H9 (cell line): Measurements from ENCODE around the gene SS18L1. TPM values are rescaled to one million over a fixed set of nuclear protein-coding genes. Genes with fewer than 3 reads are reported as not detected.

Source experiments
- DNase-seq: peaks from one replicate; pipeline ENCODE4 v3.0.0-alpha.2; 2017
- H2AFZ ChIP-seq: one replicate; pipeline ENCODE4 v1.6.1; 2013; ENCODE audit warnings: mild to moderate bottlenecking, low read length, control low read depth, moderate library complexity
- H2AK5ac ChIP-seq: 2 replicates; pipeline ENCODE4 v1.6.1; 2013; ENCODE audit warnings: low read length, control low read depth, mixed read lengths; ENCODE audit not compliant: insufficient read length
- H2BK120ac ChIP-seq: one replicate; pipeline ENCODE4 v1.6.1; 2013; ENCODE audit warnings: low read depth, mild to moderate bottlenecking, low read length, control low read depth, inconsistent platforms; ENCODE audit not compliant: poor library complexity, severe bottlenecking
- H2BK12ac ChIP-seq: 2 replicates; pipeline ENCODE4 v1.6.1; 2013; ENCODE audit warnings: low read length, control low read depth, mixed read lengths, low read depth; ENCODE audit not compliant: insufficient read length
- H2BK15ac ChIP-seq: 2 replicates; pipeline ENCODE4 v1.6.1; 2013; ENCODE audit warnings: low read depth, low read length, control low read depth
- H2BK20ac ChIP-seq: one replicate; pipeline ENCODE4 v1.6.1; 2013; ENCODE audit warnings: low read depth, mild to moderate bottlenecking, low read length, control low read depth, inconsistent platforms; ENCODE audit not compliant: poor library complexity, severe bottlenecking
- H2BK5ac ChIP-seq: 2 replicates; pipeline ENCODE4 v1.6.1; 2013; ENCODE audit warnings: low read length, control low read depth, mixed read lengths; ENCODE audit not compliant: insufficient read length
- H3K14ac ChIP-seq: 2 replicates; pipeline ENCODE4 v1.6.1; 2013; ENCODE audit warnings: low read length, control low read depth; ENCODE audit not compliant: insufficient read depth
- H3K18ac ChIP-seq: 2 replicates; pipeline ENCODE4 v1.6.1; 2013; ENCODE audit warnings: low read depth, mild to moderate bottlenecking, mixed read lengths, low read length, control low read depth; ENCODE audit not compliant: insufficient read length
- H3K23ac ChIP-seq: 2 replicates; pipeline ENCODE4 v1.6.1; 2013; ENCODE audit warnings: low read length, control low read depth, mixed read lengths, low read depth; ENCODE audit not compliant: insufficient read length
- H3K23me2 ChIP-seq: 2 replicates; pipeline ENCODE4 v1.6.1; 2013; ENCODE audit warnings: low read depth, mild to moderate bottlenecking, mixed read lengths, low read length, control low read depth; ENCODE audit not compliant: insufficient read length, poor library complexity, severe bottlenecking
- H3K27ac ChIP-seq: 2 replicates; pipeline ENCODE4 v1.5.1; 2013; ENCODE audit warnings: low read length, control low read depth, mixed read lengths, low read depth; ENCODE audit not compliant: insufficient read length
- H3K27me3 ChIP-seq: 2 replicates; pipeline ENCODE4 v1.6.1; 2013; ENCODE audit warnings: low read length, control low read depth, inconsistent platforms; ENCODE audit not compliant: insufficient read depth
- H3K4ac ChIP-seq: 2 replicates; pipeline ENCODE4 v1.6.1; 2013; ENCODE audit warnings: low read depth, mild to moderate bottlenecking, control low read depth, inconsistent platforms, low read length, moderate library complexity
- H3K4me1 ChIP-seq: 2 replicates; pipeline ENCODE4 v1.6.1; 2013; ENCODE audit warnings: low read length, control low read depth, inconsistent platforms; ENCODE audit not compliant: insufficient read depth
- H3K4me2 ChIP-seq: 2 replicates; pipeline ENCODE4 v1.6.1; 2013; ENCODE audit warnings: low read length, control low read depth, mixed read lengths; ENCODE audit not compliant: insufficient read length, insufficient read depth
- H3K56ac ChIP-seq: 2 replicates; pipeline ENCODE4 v1.6.1; 2013; ENCODE audit warnings: low read depth, mild to moderate bottlenecking, mixed read lengths, low read length, control low read depth; ENCODE audit not compliant: insufficient read length
- H3K79me1 ChIP-seq: 2 replicates; pipeline ENCODE4 v1.6.1; 2013; ENCODE audit warnings: low read depth, mild to moderate bottlenecking, moderate library complexity, low read length, control low read depth, inconsistent platforms; ENCODE audit not compliant: insufficient read depth, poor library complexity, severe bottlenecking
- H3K79me2 ChIP-seq: 2 replicates; pipeline ENCODE4 v1.6.1; 2013; ENCODE audit warnings: low read length, control low read depth, inconsistent platforms; ENCODE audit not compliant: insufficient read depth
- H3K9ac ChIP-seq: 2 replicates; pipeline ENCODE4 v1.6.1; 2013; ENCODE audit warnings: low read length, control low read depth, mixed read lengths; ENCODE audit not compliant: insufficient read length; ENCODE audit errors: extremely low read depth
- H3K9me3 ChIP-seq: one replicate; pipeline ENCODE4 v1.6.1; 2013; ENCODE audit warnings: low read depth, low read length, inconsistent platforms; ENCODE audit not compliant: control insufficient read depth
- H3T11ph ChIP-seq: one replicate; pipeline ENCODE4 v1.6.1; 2013; ENCODE audit warnings: mild to moderate bottlenecking, low read length, control low read depth, inconsistent platforms
- H4K20me1 ChIP-seq: one replicate; pipeline ENCODE4 v1.6.1; 2013; ENCODE audit not compliant: control insufficient read depth, insufficient read length, insufficient read depth
- H4K5ac ChIP-seq: 2 replicates; pipeline ENCODE4 v1.6.1; 2013; ENCODE audit warnings: low read depth, mild to moderate bottlenecking, mixed read lengths, low read length, control low read depth; ENCODE audit not compliant: insufficient read length
- H4K8ac ChIP-seq: replicated peaks from 2 replicates; pipeline ENCODE4 v1.6.1; 2013; ENCODE audit warnings: low read length, control low read depth, mixed read lengths, low read depth; ENCODE audit not compliant: insufficient read length
- H4K91ac ChIP-seq: 2 replicates; pipeline ENCODE4 v1.6.1; 2013; ENCODE audit warnings: low read depth, mild to moderate bottlenecking, moderate library complexity, mixed read lengths, low read length, control low read depth; ENCODE audit not compliant: insufficient read length
- H3K27ac Mint-ChIP-seq, 3 experiments: 2 replicates in 2 of 3; 3 replicates in 1 of 3; pipeline ENCODE4 v1.8.0; 2020 to 2021; ENCODE audit warnings: mixed read lengths in 3 of 3, mild to moderate bottlenecking in 1 of 3, moderate library complexity in 1 of 3
- H3K27me3 Mint-ChIP-seq: 2 replicates; pipeline ENCODE4 v1.8.0; 2021; ENCODE audit warnings: low read depth, mild to moderate bottlenecking, moderate library complexity, mixed read lengths
- H3K36me3 Mint-ChIP-seq, 3 experiments: 2 replicates in 2 of 3; 3 replicates in 1 of 3; pipeline ENCODE4 v1.8.0; 2020 to 2021; ENCODE audit warnings: low read depth in 3 of 3, mixed read lengths in 3 of 3; ENCODE audit not compliant: insufficient read depth in 1 of 3
- H3K4me1 Mint-ChIP-seq, 2 experiments: 2 replicates each; pipeline ENCODE4 v1.8.0; 2020; ENCODE audit warnings: mixed read lengths in 2 of 2
- H3K4me3 Mint-ChIP-seq, 2 experiments: 2 replicates in 1 of 2; 3 replicates in 1 of 2; pipeline ENCODE4 v1.8.0; 2020 to 2021; ENCODE audit warnings: mild to moderate bottlenecking in 2 of 2, mixed read lengths in 2 of 2, moderate library complexity in 1 of 2
- H3K9me3 Mint-ChIP-seq, 2 experiments: 2 replicates in 1 of 2; 3 replicates in 1 of 2; pipeline ENCODE4 v1.8.0; 2020; ENCODE audit warnings: mild to moderate bottlenecking in 2 of 2, mixed read lengths in 2 of 2, moderate library complexity in 1 of 2
- CTCF ChIP-seq: fragments of 200-600 bp; sonication (generic); conservative IDR thresholded peaks from 3 replicates; pipeline ENCODE4 v1.8.0; 2021; ENCODE audit warnings: antibody characterized with exemption, mild to moderate bottlenecking
- WGBS: extraction: QIAGEN DNeasy Blood & Tissue Kit; methylation state at CpG from one replicate; pipeline ENCODE4 v1.1.7; 2013; ENCODE audit warnings: missing lambda C conversion rate, low lambda C conversion rate, mixed read lengths; ENCODE audit not compliant: insufficient read length; ENCODE audit errors: extremely low coverage; 5-methylcytosine and 5-hydroxymethylcytosine counted together
- total RNA-seq: library from RNA; stranded (reverse); gene quantifications from 2 replicates; pipeline ENCODE4 v1.2.1, GENCODE V29; 2021

SS18L1 gene
- total RNA-seq, 1 experiment from 2014 or later, result 22.2 TPM

- H2BK20ac ChIP-seq, result no peak overlapping the region
- no peak overlapping the region for H3K23ac ChIP-seq
- H3K27me3 ChIP-seq, result no peaks in the 10 kb centered on the region
- peaks cover 11% of the 10 kb centered on the region for H3K79me1 ChIP-seq
- H3K27me3 Mint-ChIP-seq, result no peaks in the 10 kb centered on the region
- no peak overlapping the region for H2BK120ac ChIP-seq
- H2AK5ac ChIP-seq, result no peak overlapping the region
- peak overlapping the region in 2 of 3 experiments; percentile 53 to 58; a peak in 1 of 7 replicates for H3K27ac Mint-ChIP-seq
- no peak overlapping the region for H2BK5ac ChIP-seq
- no peaks in the 10 kb centered on the region for H3K9me3 ChIP-seq
- TF ChIP-seq CTCF, result no peak
- peaks cover 9% of the 10 kb centered on the region; the same call in 1 of the 2 replicates for H3K4me1 ChIP-seq
- peaks cover 27 to 38% (median 30%) of the 10 kb centered on the region in 3 experiments for H3K36me3 Mint-ChIP-seq
- H4K8ac ChIP-seq, result no peak overlapping the region
- H3K9ac ChIP-seq, result no peak overlapping the region
- H2BK15ac ChIP-seq, result no peak overlapping the region
- peaks cover 44 to 50% of the 10 kb centered on the region in 2 experiments for H3K4me1 Mint-ChIP-seq
- DNase-seq, result no peak
- WGBS, result no CpG with 5 or more reads among the region's 23 CpGs
- no peak overlapping the region for H3K4me3 Mint-ChIP-seq
- H3K4ac ChIP-seq, result no peak overlapping the region
- H2BK12ac ChIP-seq, result no peak overlapping the region
- H3T11ph ChIP-seq, result no peak overlapping the region
- H3K4me2 ChIP-seq, result no peak overlapping the region
- H3K18ac ChIP-seq, result no peak overlapping the region
- H2AFZ ChIP-seq, result no peak overlapping the region
- no peak overlapping the region for H4K5ac ChIP-seq
- no peak overlapping the region; the same call in 1 of the 2 replicates for H3K14ac ChIP-seq
- no peaks in the 10 kb centered on the region for H3K23me2 ChIP-seq
- peaks cover 6% of the 10 kb centered on the region in 2 experiments; a peak in 2 of 5 replicates for H3K9me3 Mint-ChIP-seq
- no peak overlapping the region for H3K56ac ChIP-seq
- H4K91ac ChIP-seq, result no peak overlapping the region
- peaks cover 49% of the 10 kb centered on the region; the same call in 1 of the 2 replicates for H3K79me2 ChIP-seq
- H3K27ac ChIP-seq, result no peak overlapping the region
- H4K20me1 ChIP-seq, result no peaks in the 10 kb centered on the region
These were observed 8.3 kb downstream of the SS18L1 start for GRCh38 chr20:62151835-62152364.
